ENCODE measurements around the gene ZNF571. TPM values are rescaled to one million over a fixed set of nuclear protein-coding genes. Genes with fewer than 3 reads are reported as not detected.

ZNF571 gene
- total RNA-seq, 2 experiments from 2014 or later = 2.7 to 4.0 TPM

DNA sequence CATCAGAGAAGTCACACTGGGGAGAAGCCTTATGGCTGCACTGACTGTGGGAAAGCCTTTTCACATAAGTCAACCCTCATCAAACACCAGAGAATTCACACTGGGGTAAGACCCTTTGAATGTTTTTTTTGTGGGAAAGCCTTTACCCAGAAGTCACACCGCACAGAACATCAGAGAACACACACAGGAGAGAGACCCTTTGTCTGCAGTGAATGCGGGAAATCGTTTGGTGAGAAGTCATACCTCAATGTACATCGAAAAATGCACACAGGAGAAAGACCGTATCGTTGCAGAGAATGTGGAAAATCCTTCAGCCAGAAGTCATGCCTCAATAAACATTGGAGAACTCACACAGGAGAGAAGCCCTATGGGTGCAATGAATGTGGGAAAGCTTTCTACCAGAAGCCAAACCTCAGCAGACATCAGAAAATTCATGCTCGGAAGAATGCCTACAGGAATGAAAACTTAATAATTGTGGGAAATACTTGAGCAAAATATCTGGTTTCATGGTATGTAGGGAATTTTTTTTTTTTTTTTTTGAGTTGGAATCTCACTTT, 57.1 kb downstream of the ZNF571 start:
- intact Hi-C loops (cut with micrococcal nuclease) = no loop called here
- Mint-ChIP-seq H3K4me3 (no peak overlapping the region), H3K4me1 (ENCODE audit: low read depth) (no peaks in the 10 kb centered on the region), H3K9me3 (peaks cover 72% of the 10 kb centered on the region), H3K27me3 (no peaks in the 10 kb centered on the region), H3K36me3 (peaks cover 65% of the 10 kb centered on the region), H3K27ac (no peak overlapping the region)
- DNase-seq = no peak
- ChIA-PET CTCF (no interaction called here), POLR2A (no interaction called here)

DNA sequence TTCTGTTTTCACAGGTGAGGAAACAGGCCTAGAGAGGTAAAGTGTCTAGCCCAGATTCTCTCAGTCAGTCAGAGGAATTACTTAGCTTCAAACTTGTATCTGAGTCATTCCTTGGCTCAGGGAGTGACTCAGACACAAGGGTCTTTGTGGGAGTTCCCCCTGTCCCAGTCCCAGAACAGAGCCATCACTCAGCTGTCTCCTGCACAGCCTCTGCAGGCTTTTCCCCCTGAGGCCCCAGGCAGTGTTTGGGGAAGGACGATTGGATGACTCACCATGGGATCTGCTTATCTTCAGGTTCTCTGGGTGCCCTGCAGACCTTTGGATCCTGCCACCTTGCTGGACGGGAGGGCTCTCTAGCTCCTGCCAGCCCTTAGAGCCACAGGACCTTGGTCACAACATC, 74.7 kb downstream of the ZNF571 start:
- no peaks in the 10 kb centered on the region for H3K27me3 Mint-ChIP-seq
- peaks cover 52% of the 10 kb centered on the region for H3K9me3 Mint-ChIP-seq
- peaks cover 62% of the 10 kb centered on the region for H3K36me3 Mint-ChIP-seq
- H3K4me3 Mint-ChIP-seq = no peak overlapping the region
- H3K27ac Mint-ChIP-seq = no peak overlapping the region
- ChIA-PET CTCF (interaction anchor here (1.2 kb wide), 1 partner anchor 13 kb away, joined by 3 read pairs; the partner anchor contains the start of gene ZNF793), POLR2A (no interaction called here)
- intact Hi-C loops (cut with micrococcal nuclease) = no loop called here
- H3K4me1 Mint-ChIP-seq (ENCODE audit: low read depth) = no peaks in the 10 kb centered on the region
- no peak for DNase-seq

Other genes with a start within 250 kb of the ZNF571 start
- gene ZNF527, start 223.7 kb downstream of the ZNF571 start, total RNA-seq = 1 to 10 TPM; 3.8 to 4.4 TPM
- 1 to 10 TPM; 5.3 to 7.2 TPM for gene ZNF569, start 127.3 kb downstream of the ZNF571 start, total RNA-seq
- 1 to 10 TPM; 4.3 TPM for gene ZNF570, start 125.4 kb downstream of the ZNF571 start, total RNA-seq
- gene ZNF793, start 87.9 kb downstream of the ZNF571 start, total RNA-seq = 1 to 10 TPM; 2.4 to 3.4 TPM
- 1 to 10 TPM in 1 of 2 experiments, under 1 TPM in 1; 0.86 to 1.1 TPM for gene ZNF540, start 84 bp upstream of the ZNF571 start, total RNA-seq
- 10 to 100 TPM; 11.1 to 11.4 TPM for gene ZFP30, start 60.7 kb upstream of the ZNF571 start, total RNA-seq
- gene ZNF607, start 125.0 kb upstream of the ZNF571 start, total RNA-seq = 1 to 10 TPM; 5.3 to 7.0 TPM
- gene ZNF573, start 184.8 kb upstream of the ZNF571 start, total RNA-seq = 1 to 10 TPM; 7.7 to 7.8 TPM

Measured in activated CD4-positive, alpha-beta memory T cell treated with anti-CD3 and anti-CD28 coated beads for 36 hours (primary cell).